Subcutaneous adipose tissue (tissue), 4 donors: ENCODE results near the gene EFCC1. TPM values are rescaled to one million over a fixed set of nuclear protein-coding genes. Genes with fewer than 3 reads are reported as not detected.

Source experiments
- CTCF ChIP-seq: fragments of 450-650 bp; IDR thresholded peaks from one replicate; pipeline ENCODE4 v1.5.1; 2016; ENCODE audit warnings: low read depth, mild to moderate bottlenecking, control low read depth, antibody characterized with exemption, moderate library complexity
- total RNA-seq, 4 donors: library from RNA; depleted of rRNA; stranded (reverse); fragments of >200 nt; gene quantifications; one replicate each; pipeline ENCODE4 v1.1.0, GENCODE V29; 2016

The EFCC1 gene
- total RNA-seq, 4 donors from 2014 or later, result 0.33 to 3.8 (median 0.72) TPM

- TF ChIP-seq CTCF, result no peak
Observed at GRCh38 chr3:129040579-129041300, 39.6 kb downstream of the EFCC1 start.

GRCh38 chr3:129045675-129046036 is 44.6 kb downstream of the EFCC1 start:
- TF ChIP-seq CTCF, result no peak

DNA sequence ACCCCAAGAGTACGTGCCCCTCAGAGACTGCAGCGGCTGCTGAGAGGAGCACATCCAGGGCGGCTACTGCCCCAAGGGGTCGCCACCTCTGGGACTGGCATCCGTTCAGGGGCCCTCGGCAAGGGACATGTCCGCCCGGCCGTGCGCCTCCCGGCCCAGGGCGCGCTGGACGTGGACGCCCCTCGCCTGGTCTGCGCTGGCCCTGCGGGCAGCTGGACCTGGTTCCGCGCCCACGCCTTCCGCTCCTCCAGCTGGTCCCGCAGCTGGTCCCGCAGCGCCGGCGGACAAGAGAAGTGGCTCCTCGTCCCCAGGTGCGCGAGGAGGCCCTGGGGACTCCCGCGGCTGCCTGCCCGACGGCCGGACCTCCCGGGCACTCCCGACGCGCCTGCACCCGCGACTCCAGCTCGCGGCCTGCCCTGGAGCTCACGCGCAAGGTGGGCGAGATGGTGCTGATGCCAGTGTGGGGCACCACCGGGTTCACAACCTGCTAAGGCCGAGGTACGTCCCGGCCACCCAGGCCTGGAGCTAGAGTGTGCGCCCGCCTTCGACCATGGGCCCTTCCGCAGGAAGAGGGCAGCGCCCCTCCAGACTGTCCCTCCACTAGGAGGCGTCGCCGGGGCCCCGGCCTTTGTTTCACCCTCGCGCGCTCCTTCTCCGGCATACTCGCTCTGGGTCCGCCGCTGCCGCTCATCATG is 45.1 kb downstream of the EFCC1 start:
- TF ChIP-seq CTCF, result no peak

DNA sequence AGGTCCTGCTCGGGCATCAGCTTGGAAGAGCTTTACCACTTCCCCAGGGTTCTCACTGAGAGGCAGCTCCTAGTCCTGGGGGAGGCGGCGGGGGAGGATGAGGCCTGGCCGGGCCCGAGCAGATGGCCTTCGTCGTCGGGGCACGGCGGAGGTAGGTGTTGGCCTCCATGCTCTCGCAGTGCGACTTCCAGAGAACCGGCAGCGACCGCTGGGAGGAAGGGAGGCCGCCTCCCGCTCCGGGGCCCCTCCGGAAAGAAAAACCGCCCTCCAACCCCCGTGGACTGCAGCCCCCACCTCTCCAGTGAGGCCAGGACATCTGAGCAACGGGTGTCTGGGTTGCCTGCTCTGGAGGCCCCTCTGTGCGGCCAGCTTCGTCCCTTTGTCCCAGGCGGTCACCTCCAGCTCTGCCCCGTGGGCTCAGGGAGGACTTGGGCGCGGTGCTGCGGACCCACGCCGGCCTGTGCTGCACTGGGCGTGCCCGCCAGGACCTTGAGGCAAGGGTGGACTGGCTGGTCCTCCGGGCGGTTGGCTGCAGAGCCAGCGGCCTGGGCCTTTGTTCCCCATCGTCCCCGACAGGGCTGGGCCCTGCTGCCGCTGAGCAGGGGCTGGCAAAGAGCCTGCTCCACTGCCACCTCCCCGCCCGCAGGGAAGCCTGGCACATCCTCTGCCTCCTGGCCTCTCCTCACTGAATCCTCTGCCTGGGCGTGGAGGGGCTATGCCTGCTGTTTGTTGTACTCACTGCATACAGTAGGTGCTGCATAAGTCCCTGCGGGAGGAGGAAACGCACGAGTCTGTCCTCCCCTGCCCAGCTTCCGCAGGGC is 45.8 kb downstream of the EFCC1 start:
- no peak for TF ChIP-seq CTCF

- no peak for TF ChIP-seq CTCF
Observed at GRCh38 chr3:129047553-129047839, 46.4 kb downstream of the EFCC1 start.

DNA sequence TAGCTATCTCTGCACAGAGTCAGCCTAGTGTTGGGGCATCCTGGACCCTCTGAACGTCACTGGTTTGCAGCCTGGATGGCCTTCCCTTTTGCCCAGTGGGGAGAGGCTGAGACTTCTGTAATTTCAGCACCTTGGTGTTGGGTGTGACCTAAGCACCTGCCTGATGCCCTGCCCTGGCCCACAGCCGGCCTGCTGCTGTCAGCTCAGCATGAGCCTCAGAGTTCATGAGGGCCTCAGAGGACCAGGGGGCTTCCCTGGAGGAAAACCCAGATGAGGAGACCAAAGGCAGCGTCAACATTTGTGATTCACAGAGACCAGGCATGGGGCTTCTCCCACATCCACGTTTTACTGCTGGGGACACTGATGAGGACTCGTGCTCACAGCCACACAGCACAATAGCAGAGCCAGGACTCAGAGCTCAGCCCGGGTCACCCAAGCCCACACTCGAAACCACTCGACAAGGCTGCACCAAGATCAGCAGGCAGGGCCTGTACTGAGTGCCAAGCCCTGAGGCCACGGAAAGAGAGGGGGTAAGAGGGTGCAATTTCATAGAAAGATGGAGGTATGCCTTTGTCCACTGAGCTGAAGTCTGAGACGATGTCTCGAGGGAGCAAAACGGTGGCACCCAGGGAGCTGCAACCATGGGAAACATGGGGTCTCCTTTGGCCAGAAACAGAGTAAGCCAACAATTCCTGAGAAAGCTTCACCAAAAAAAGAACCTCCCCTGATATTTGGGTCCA is 49.6 kb downstream of the EFCC1 start:
- no peak for TF ChIP-seq CTCF
